Gastroesophageal sphincter (tissue), 4 donors: ENCODE data around the gene ANO10. TPM values are rescaled to one million over a fixed set of nuclear protein-coding genes. Genes with fewer than 3 reads are reported as not detected.
"Not testable (repeated sequence)": the region's sequence is repeated elsewhere in the genome, so short reads cannot be mapped to it uniquely, and the experiment has no call there.

Experiments used
- ATAC-seq: fragments of 150-250 bp; one replicate; pipeline ENCODE4 v1.9.1; 2016; ENCODE audit warnings: mild to moderate bottlenecking, moderate library complexity
- H3K27ac ChIP-seq, 4 donors: fragments of 200-600 bp; sonication (generic) in 3 of 4; 1 replicate in 3 of 4; 2 replicates in 1 of 4; pipeline ENCODE4 v1.5.1; 2016 to 2019
- H3K27me3 ChIP-seq: fragments of 200-600 bp; sonication (generic); one replicate; pipeline ENCODE4 v1.5.1; 2019
- H3K36me3 ChIP-seq, 2 donors: fragments of 200-600 bp; sonication (generic); one replicate each; pipeline ENCODE4 v1.5.1; 2019; ENCODE audit warnings: control low read depth in 1 of 2
- H3K4me1 ChIP-seq, 3 donors: fragments of 200-600 bp; sonication (generic); 1 replicate in 2 of 3; 2 replicates in 1 of 3; pipeline ENCODE4 v1.5.1; 2016 to 2019; ENCODE audit warnings: control low read depth in 2 of 3
- H3K4me3 ChIP-seq, 2 donors: fragments of 200-600 bp; sonication (generic); one replicate each; pipeline ENCODE4 v1.5.1; 2019; ENCODE audit warnings: mild to moderate bottlenecking in 1 of 2, moderate library complexity in 1 of 2
- H3K9me3 ChIP-seq, 3 donors: fragments of 200-600 bp; sonication (generic); one replicate each; pipeline ENCODE4 v1.5.1; 2017 to 2019; ENCODE audit warnings: control low read depth in 2 of 3
- CTCF ChIP-seq, 4 experiments: fragments of 200-600 bp in 2 of 4; fragments of 450-650 bp in 2 of 4; sonication (generic) in 1 of 4; IDR thresholded peaks; one replicate each; pipeline ENCODE4 v1.5.1; 2017 to 2019; ENCODE audit warnings: antibody characterized with exemption in 4 of 4, mild to moderate bottlenecking in 2 of 4, moderate library complexity in 2 of 4
- EP300 ChIP-seq: sonication (generic); formaldehyde crosslinking; IDR thresholded peaks from one replicate; pipeline ENCODE4 v1.6.1; 2017; ENCODE audit warnings: antibody characterized with exemption, mild to moderate bottlenecking
- POLR2A ChIP-seq, 2 donors: fragments of 450-650 bp; IDR thresholded peaks; one replicate each; pipeline ENCODE4 v1.6.1; 2017; ENCODE audit warnings: antibody characterized with exemption in 2 of 2, mild to moderate bottlenecking in 2 of 2, moderate library complexity in 1 of 2
- POLR2AphosphoS5 ChIP-seq: sonication (generic); formaldehyde crosslinking; IDR thresholded peaks from one replicate; pipeline ENCODE4 v1.6.1; 2017; ENCODE audit warnings: antibody characterized with exemption
- WGBS, 2 donors: methylation state at CpG; one replicate each; pipeline ENCODE4 v1.1.5; 2018; ENCODE audit warnings: low coverage in 1 of 2; 5-methylcytosine and 5-hydroxymethylcytosine counted together
- total RNA-seq, 4 donors: library from RNA; depleted of rRNA; stranded (reverse); fragments of >200 nt; gene quantifications; one replicate each; pipeline ENCODE4 v1.1.0, GENCODE V29; 2016

Gene ANO10
- total RNA-seq, 4 donors from 2014 or later = 22.9 to 33.5 (median 30.2) TPM

- H3K4me1 ChIP-seq = peaks cover 0 to 5% (median 0%) of the 10 kb centered on the region in 3 donors
- ATAC-seq = no peak
- no peak overlapping the region for H3K27ac ChIP-seq
- H3K4me3 ChIP-seq = no peak overlapping the region
- no peaks in the 10 kb centered on the region for H3K9me3 ChIP-seq
- peaks cover 0 to 47% of the 10 kb centered on the region in 2 donors for H3K36me3 ChIP-seq
- no peaks in the 10 kb centered on the region for H3K27me3 ChIP-seq
- TF ChIP-seq CTCF (IDR thresholded peaks at IDR 0.05) (no peak), POLR2AphosphoS5 (no peak), EP300 (no peak), POLR2A (IDR thresholded peaks at IDR 0.05) (no peak)
Observed at GRCh38 chr3:43559961-43560360, 61.9 kb downstream of the ANO10 start.

- H3K9me3 ChIP-seq = no peaks in the 10 kb centered on the region
- H3K27ac ChIP-seq = no peak overlapping the region
- ATAC-seq = no peak
- H3K4me1 ChIP-seq = peaks cover 0 to 5% (median 0%) of the 10 kb centered on the region in 3 donors
- H3K4me3 ChIP-seq = no peak overlapping the region
- TF ChIP-seq CTCF (IDR thresholded peaks at IDR 0.05) = no peak
- H3K27me3 ChIP-seq = no peaks in the 10 kb centered on the region
- H3K36me3 ChIP-seq = peaks cover 0 to 50% of the 10 kb centered on the region in 2 donors
- 50 to 67% methylated on average over 1 of the region's 1 CpG for WGBS, 2 donors
Observed at GRCh38 chr3:43558171-43558570, 63.6 kb downstream of the ANO10 start.

GRCh38 chr3:43549626-43550290, 72.1 kb downstream of the ANO10 start:
- ATAC-seq = no peak
- Histone ChIP-seq H3K4me1 (no peaks in the 10 kb centered on the region), H3K36me3 (peaks cover 0 to 42% of the 10 kb centered on the region in 2 donors), H3K4me3 (no peak overlapping the region), H3K27ac (no peak overlapping the region), H3K27me3 (no peaks in the 10 kb centered on the region), H3K9me3 (peaks cover 0 to 9% (median 0%) of the 10 kb centered on the region in 3 donors)
- TF ChIP-seq POLR2A (IDR thresholded peaks at IDR 0.05) (no peak), EP300 (no peak), CTCF (IDR thresholded peaks at IDR 0.05) (no peak)
- 92 to 97% methylated on average over 4 of the region's 4 CpGs for WGBS, 2 donors

GRCh38 chr3:43544277-43544676, 77.5 kb downstream of the ANO10 start:
- peaks cover 0 to 20% of the 10 kb centered on the region in 2 donors for H3K36me3 ChIP-seq
- H3K9me3 ChIP-seq, H3K27ac ChIP-seq, H3K4me3 ChIP-seq, H3K27me3 ChIP-seq, H3K4me1 ChIP-seq: not testable (repeated sequence)
- 70 to 96% methylated on average over 2 to 3 of the region's 3 CpGs for WGBS, 2 donors
- TF ChIP-seq CTCF (IDR thresholded peaks at IDR 0.05) = peak; percentile 47 to 68 (median 58)
- peak; percentile 39 for ATAC-seq

- peaks cover 0 to 9% (median 0%) of the 10 kb centered on the region in 3 donors for H3K9me3 ChIP-seq
- H3K27ac ChIP-seq = no peak overlapping the region
- H3K36me3 ChIP-seq = peaks cover 0 to 9% of the 10 kb centered on the region in 2 donors
- no peak overlapping the region for H3K4me3 ChIP-seq
- no peaks in the 10 kb centered on the region for H3K4me1 ChIP-seq
- ATAC-seq = no peak
- TF ChIP-seq CTCF (IDR thresholded peaks at IDR 0.05) = no peak
- no peak for TF ChIP-seq POLR2AphosphoS5
- no peak for TF ChIP-seq EP300
- no peak for TF ChIP-seq POLR2A (IDR thresholded peaks at IDR 0.05)
- 86 to 96% methylated on average over 4 of the region's 4 CpGs for WGBS, 2 donors
- no peaks in the 10 kb centered on the region for H3K27me3 ChIP-seq
Observed at GRCh38 chr3:43542328-43543043, 79.3 kb downstream of the ANO10 start.
